ENCODE measurements around the gene ZDHHC6.
"Not testable (repeated sequence)": the region's sequence is repeated elsewhere in the genome, so short reads cannot be mapped to it uniquely, and the experiment has no call there.

Gene ZDHHC6

GRCh38 chr10:112393341-112393740, 53.4 kb downstream of the ZDHHC6 start:
- in situ Hi-C loops (cut with MboI; ENCODE audit: low sequenced_read_pairs): no loop called here

- in situ Hi-C loops (cut with MboI; ENCODE audit: low sequenced_read_pairs): no loop called here
Observed at GRCh38 chr10:112390125-112390703, 56.5 kb downstream of the ZDHHC6 start.

- in situ Hi-C loops (cut with MboI; ENCODE audit: low sequenced_read_pairs): no loop called here
Observed at GRCh38 chr10:112389271-112389822, 57.4 kb downstream of the ZDHHC6 start.

GRCh38 chr10:112388548-112388947, 58.2 kb downstream of the ZDHHC6 start:
- in situ Hi-C loops (cut with MboI; ENCODE audit: low sequenced_read_pairs): no loop called here

GRCh38 chr10:112388056-112388455, 58.7 kb downstream of the ZDHHC6 start:
- in situ Hi-C loops (cut with MboI; ENCODE audit: low sequenced_read_pairs): not testable (repeated sequence)

GRCh38 chr10:112385201-112385600, 61.5 kb downstream of the ZDHHC6 start:
- in situ Hi-C loops (cut with MboI; ENCODE audit: low sequenced_read_pairs): no loop called here

GRCh38 chr10:112384141-112384540, 62.6 kb downstream of the ZDHHC6 start:
- in situ Hi-C loops (cut with MboI; ENCODE audit: low sequenced_read_pairs): no loop called here

- in situ Hi-C loops (cut with MboI; ENCODE audit: low sequenced_read_pairs): no loop called here
Observed at GRCh38 chr10:112383325-112383724, 63.4 kb downstream of the ZDHHC6 start.

GRCh38 chr10:112382515-112383235, 64.0 kb downstream of the ZDHHC6 start:
- in situ Hi-C loops (cut with MboI; ENCODE audit: low sequenced_read_pairs): no loop called here

Measured in hTERT RPE-1 (cell line).